Mesothelial cell of epicardium (in vitro differentiated cells): Measurements from ENCODE around the gene CTXND1. TPM values are rescaled to one million over a fixed set of nuclear protein-coding genes. Genes with fewer than 3 reads are reported as not detected.

Source experiments
- DNase-seq, 2 experiments: peaks; one replicate each; pipeline ENCODE4 v3.0.0; 2021; ENCODE audit warnings: low spot score in 2 of 2; ENCODE audit not compliant: unreplicated experiment in 2 of 2
- H3K27ac Mint-ChIP-seq: 2 replicates; pipeline ENCODE4 v1.8.0; 2021; ENCODE audit warnings: mixed read lengths
- H3K27me3 Mint-ChIP-seq: 2 replicates; pipeline ENCODE4 v1.8.0; 2021; ENCODE audit warnings: low read depth, mixed read lengths
- H3K36me3 Mint-ChIP-seq: 2 replicates; pipeline ENCODE4 v1.8.0; 2021; ENCODE audit warnings: mixed read lengths
- H3K4me1 Mint-ChIP-seq: 2 replicates; pipeline ENCODE4 v1.8.0; 2021; ENCODE audit warnings: mixed read lengths
- H3K4me3 Mint-ChIP-seq: 2 replicates; pipeline ENCODE4 v1.8.0; 2021; ENCODE audit warnings: mild to moderate bottlenecking, moderate library complexity, mixed read lengths
- H3K9me3 Mint-ChIP-seq: 2 replicates; pipeline ENCODE4 v1.8.0; 2021; ENCODE audit warnings: mixed read lengths
- CTCF ChIP-seq: fragments of 200-600 bp; sonication (generic); IDR thresholded peaks from one replicate; pipeline ENCODE4 v1.5.0; 2021; ENCODE audit warnings: antibody characterized with exemption; ENCODE audit not compliant: unreplicated experiment
- total RNA-seq: library from RNA; stranded (reverse); gene quantifications from 3 replicates; pipeline ENCODE4 v1.2.1, GENCODE V29; 2021

CTXND1 gene
- total RNA-seq, 1 donor from 2014 or later: not detected

- no peaks in the 10 kb centered on the region for H3K4me1 Mint-ChIP-seq
Measured at GRCh38 chr15:80172401-80172800, 79.6 kb downstream of the CTXND1 start.

GRCh38 chr15:80171787-80172186 lies 80.2 kb downstream of the CTXND1 start:
- H3K27ac Mint-ChIP-seq: no peak overlapping the region
- H3K27me3 Mint-ChIP-seq: no peaks in the 10 kb centered on the region
- TF ChIP-seq CTCF: no peak
- H3K9me3 Mint-ChIP-seq: no peaks in the 10 kb centered on the region
- no peak for DNase-seq
- H3K4me1 Mint-ChIP-seq: no peaks in the 10 kb centered on the region
- no peak overlapping the region for H3K4me3 Mint-ChIP-seq
- H3K36me3 Mint-ChIP-seq: peaks cover 40% of the 10 kb centered on the region

More at GRCh38 chr15:80172401-80172800, 79.6 kb downstream of the CTXND1 start:
- TF ChIP-seq CTCF: no peak
- H3K4me3 Mint-ChIP-seq: no peak overlapping the region
- H3K9me3 Mint-ChIP-seq: no peaks in the 10 kb centered on the region
- H3K27me3 Mint-ChIP-seq: no peaks in the 10 kb centered on the region
- no peak overlapping the region for H3K27ac Mint-ChIP-seq
- H3K36me3 Mint-ChIP-seq: peaks cover 40% of the 10 kb centered on the region
- DNase-seq: no peak

- H3K27me3 Mint-ChIP-seq: no peaks in the 10 kb centered on the region
Measured at GRCh38 chr15:80170596-80170995, 81.4 kb downstream of the CTXND1 start.

GRCh38 chr15:80169768-80170357 lies 82.2 kb downstream of the CTXND1 start:
- no peak for TF ChIP-seq CTCF
- H3K4me3 Mint-ChIP-seq: no peak overlapping the region
- peaks cover 29% of the 10 kb centered on the region for H3K36me3 Mint-ChIP-seq
- no peaks in the 10 kb centered on the region for H3K27me3 Mint-ChIP-seq
- H3K9me3 Mint-ChIP-seq: no peaks in the 10 kb centered on the region
- no peak for DNase-seq
- H3K27ac Mint-ChIP-seq: no peak overlapping the region
- no peaks in the 10 kb centered on the region for H3K4me1 Mint-ChIP-seq

More at GRCh38 chr15:80170596-80170995, 81.4 kb downstream of the CTXND1 start:
- H3K27ac Mint-ChIP-seq: no peak overlapping the region
- no peak overlapping the region for H3K4me3 Mint-ChIP-seq
- no peaks in the 10 kb centered on the region for H3K4me1 Mint-ChIP-seq
- peaks cover 33% of the 10 kb centered on the region for H3K36me3 Mint-ChIP-seq
- H3K9me3 Mint-ChIP-seq: no peaks in the 10 kb centered on the region
- TF ChIP-seq CTCF: no peak
- no peak for DNase-seq

- H3K4me3 Mint-ChIP-seq: no peak overlapping the region
- TF ChIP-seq CTCF: no peak
- H3K9me3 Mint-ChIP-seq: no peaks in the 10 kb centered on the region
- peaks cover 35% of the 10 kb centered on the region for H3K36me3 Mint-ChIP-seq
- H3K4me1 Mint-ChIP-seq: no peaks in the 10 kb centered on the region
- no peak for DNase-seq
- no peaks in the 10 kb centered on the region for H3K27me3 Mint-ChIP-seq
- H3K27ac Mint-ChIP-seq: no peak overlapping the region
Measured at GRCh38 chr15:80168421-80168820, 83.6 kb downstream of the CTXND1 start.

- no peak for DNase-seq
- Mint-ChIP-seq H3K4me3 (no peak overlapping the region), H3K27ac (no peak overlapping the region), H3K4me1 (no peaks in the 10 kb centered on the region), H3K36me3 (peaks cover 35% of the 10 kb centered on the region), H3K9me3 (no peaks in the 10 kb centered on the region), H3K27me3 (no peaks in the 10 kb centered on the region)
- TF ChIP-seq CTCF: no peak
Measured at GRCh38 chr15:80167936-80168335, 84.1 kb downstream of the CTXND1 start.
